GM12875 (cell line): Measurements from ENCODE around the gene MIX23.

Experiments used
- H3K4me3 ChIP-seq: one replicate; pipeline ENCODE4 v1.5.1; 2011; ENCODE audit warnings: low read depth, low read length, control low read depth
- CTCF ChIP-seq: IDR thresholded peaks from 2 replicates; pipeline ENCODE4 v1.5.1; 2011; ENCODE audit warnings: low read depth, mild to moderate bottlenecking, control low read depth, inconsistent platforms, low read length, moderate library complexity, borderline replicate concordance; ENCODE audit not compliant: insufficient read depth

The MIX23 gene

GRCh38 chr3:122407946-122408345 lies 24.9 kb upstream of the MIX23 start:
- H3K4me3 ChIP-seq = no peak overlapping the region
- no peak for TF ChIP-seq CTCF

- no peak overlapping the region for H3K4me3 ChIP-seq
- no peak for TF ChIP-seq CTCF
These were observed 23.2 kb upstream of the MIX23 start for GRCh38 chr3:122406198-122406597.

GRCh38 chr3:122405015-122405414 lies 22.0 kb upstream of the MIX23 start:
- TF ChIP-seq CTCF = no peak
- H3K4me3 ChIP-seq = no peak overlapping the region

- no peak for TF ChIP-seq CTCF
- H3K4me3 ChIP-seq = no peak overlapping the region
These were observed 20.5 kb upstream of the MIX23 start for GRCh38 chr3:122403489-122403888.

- no peak for TF ChIP-seq CTCF
- H3K4me3 ChIP-seq = no peak overlapping the region
These were observed 15.9 kb upstream of the MIX23 start for GRCh38 chr3:122398920-122399319.

- H3K4me3 ChIP-seq = no peak overlapping the region
- TF ChIP-seq CTCF = no peak
These were observed 14.2 kb upstream of the MIX23 start for GRCh38 chr3:122397201-122397600.

- H3K4me3 ChIP-seq = no peak overlapping the region
- TF ChIP-seq CTCF = no peak
These were observed 13.5 kb upstream of the MIX23 start for GRCh38 chr3:122396511-122396910.
